Subcutaneous abdominal adipose tissue (tissue), 5 donors: ENCODE data around the gene CLSTN1.
"Not testable (repeated sequence)": the region's sequence is repeated elsewhere in the genome, so short reads cannot be mapped to it uniquely, and the experiment has no call there.

Source experiments
- H3K27ac ChIP-seq: one replicate; pipeline ENCODE4 v1.7.0; 2013; ENCODE audit warnings: low read depth, mild to moderate bottlenecking, inconsistent platforms, low read length, moderate library complexity
- H3K27me3 ChIP-seq, 5 donors: one replicate each; pipeline ENCODE4 v1.7.0; 2013; ENCODE audit warnings: low read length in 5 of 5, inconsistent platforms in 1 of 5; ENCODE audit not compliant: control insufficient read depth in 5 of 5, insufficient read depth in 4 of 5
- H3K36me3 ChIP-seq, 5 donors: one replicate each; pipeline ENCODE4 v1.7.0; 2013; ENCODE audit warnings: low read length in 5 of 5; ENCODE audit not compliant: control insufficient read depth in 5 of 5, insufficient read depth in 5 of 5
- H3K4me1 ChIP-seq, 5 donors: one replicate each; pipeline ENCODE4 v1.7.0; 2013; ENCODE audit warnings: low read length in 5 of 5, mild to moderate bottlenecking in 3 of 5, moderate library complexity in 1 of 5; ENCODE audit not compliant: control insufficient read depth in 5 of 5, insufficient read depth in 5 of 5
- H3K4me3 ChIP-seq, 5 donors: one replicate each; pipeline ENCODE4 v1.7.0; 2013; ENCODE audit warnings: low read length in 5 of 5, low read depth in 1 of 5
- H3K9ac ChIP-seq, 5 donors: one replicate each; pipeline ENCODE4 v1.7.0; 2013; ENCODE audit warnings: low read length in 5 of 5, mild to moderate bottlenecking in 4 of 5, moderate library complexity in 3 of 5
- H3K9me3 ChIP-seq, 5 donors: one replicate each; pipeline ENCODE4 v1.7.0; 2013; ENCODE audit warnings: low read length in 5 of 5; ENCODE audit not compliant: control insufficient read depth in 5 of 5
- donor health status: healthy.
- donor health status: healthy.
- donor health status: healthy.
- donor health status: healthy.
- donor health status: healthy.

CLSTN1 gene

GRCh38 chr1:9807541-9807940 is 16.2 kb downstream of the CLSTN1 start:
- H3K9me3 ChIP-seq: no peaks in the 10 kb centered on the region
- no peak overlapping the region for H3K9ac ChIP-seq
- no peak overlapping the region for H3K4me3 ChIP-seq
- H3K27ac ChIP-seq: no peak overlapping the region
- H3K4me1 ChIP-seq: peaks cover 0 to 3% (median 0%) of the 10 kb centered on the region in 5 donors
- H3K36me3 ChIP-seq: no peaks in the 10 kb centered on the region
- H3K27me3 ChIP-seq: no peaks in the 10 kb centered on the region

DNA sequence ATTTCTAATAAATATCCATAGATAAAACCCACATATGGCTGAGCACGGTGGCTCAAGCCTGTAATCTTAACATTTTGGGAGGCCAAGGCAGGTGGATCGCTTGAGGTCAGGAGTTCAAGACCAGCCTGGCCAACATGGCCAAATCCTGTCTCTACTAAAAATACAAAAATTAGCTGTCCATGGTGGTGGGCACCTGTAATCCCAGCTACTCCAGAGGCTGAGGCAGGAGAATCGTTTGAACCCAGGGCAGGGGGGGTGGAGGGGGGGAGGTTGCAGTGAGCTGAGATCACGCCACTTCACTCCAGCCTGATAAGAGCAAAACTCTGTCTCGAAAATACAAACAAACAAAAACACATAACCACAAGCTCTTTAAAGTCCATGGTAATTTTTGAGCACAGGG is 17.8 kb downstream of the CLSTN1 start:
- not testable (repeated sequence) for H3K27me3 ChIP-seq, H3K9me3 ChIP-seq, H3K9ac ChIP-seq, H3K36me3 ChIP-seq, H3K27ac ChIP-seq, H3K4me1 ChIP-seq, H3K4me3 ChIP-seq

GRCh38 chr1:9805006-9805508 is 18.7 kb downstream of the CLSTN1 start:
- Histone ChIP-seq H3K4me3 (no peak overlapping the region), H3K4me1 (peaks cover 0 to 3% (median 0%) of the 10 kb centered on the region in 5 donors), H3K27ac (no peak overlapping the region), H3K9me3 (no peaks in the 10 kb centered on the region), H3K27me3 (no peaks in the 10 kb centered on the region), H3K36me3 (no peaks in the 10 kb centered on the region), H3K9ac (no peak overlapping the region)

- not testable (repeated sequence) for H3K4me3 ChIP-seq, H3K27me3 ChIP-seq, H3K4me1 ChIP-seq, H3K36me3 ChIP-seq, H3K9me3 ChIP-seq, H3K27ac ChIP-seq, H3K9ac ChIP-seq
These were observed 20.5 kb downstream of the CLSTN1 start for GRCh38 chr1:9803003-9803918.

DNA sequence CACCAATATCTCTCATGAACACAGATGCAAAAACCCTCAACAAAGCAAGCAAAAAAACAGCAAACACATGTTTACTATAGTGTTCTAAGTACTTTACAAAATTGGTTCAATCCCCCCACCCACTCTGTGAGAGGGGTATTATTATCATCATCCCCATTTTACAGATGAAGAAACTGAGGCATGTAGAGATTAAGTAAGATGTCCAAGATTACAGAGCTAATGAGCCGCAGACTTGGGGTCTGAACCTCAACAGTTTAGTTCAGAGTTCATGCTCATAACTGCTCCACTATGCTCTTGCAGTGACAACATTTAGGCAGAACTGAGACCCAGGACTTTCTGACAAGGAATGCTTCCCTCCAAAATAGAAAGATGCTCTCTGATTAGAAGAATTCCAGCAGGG is 21.9 kb downstream of the CLSTN1 start:
- no peak overlapping the region for H3K4me3 ChIP-seq
- peaks cover 4 to 12% (median 5%) of the 10 kb centered on the region in 5 donors for H3K4me1 ChIP-seq
- no peak overlapping the region for H3K9ac ChIP-seq
- no peaks in the 10 kb centered on the region for H3K36me3 ChIP-seq
- H3K27me3 ChIP-seq: no peaks in the 10 kb centered on the region
- no peak overlapping the region for H3K27ac ChIP-seq
- no peaks in the 10 kb centered on the region for H3K9me3 ChIP-seq

- H3K4me1 ChIP-seq: peaks cover 4 to 9% (median 5%) of the 10 kb centered on the region in 5 donors
- no peaks in the 10 kb centered on the region for H3K27me3 ChIP-seq
- H3K27ac ChIP-seq: no peak overlapping the region
- H3K9ac ChIP-seq: peak overlapping the region in 1 of 5 donors; percentile 39
- H3K9me3 ChIP-seq: no peaks in the 10 kb centered on the region
- no peaks in the 10 kb centered on the region for H3K36me3 ChIP-seq
- H3K4me3 ChIP-seq: peak overlapping the region in 4 of 5 donors; percentile 3 to 36 (median 32)
These were observed 25.3 kb downstream of the CLSTN1 start for GRCh38 chr1:9798236-9799130.

- Histone ChIP-seq H3K27me3 (no peaks in the 10 kb centered on the region), H3K9me3 (no peaks in the 10 kb centered on the region), H3K27ac (no peak overlapping the region), H3K4me1 (peaks cover 4 to 9% (median 5%) of the 10 kb centered on the region in 5 donors), H3K36me3 (no peaks in the 10 kb centered on the region), H3K4me3 (no peak overlapping the region), H3K9ac (no peak overlapping the region)
These were observed 26.7 kb downstream of the CLSTN1 start for GRCh38 chr1:9797049-9797448.

DNA sequence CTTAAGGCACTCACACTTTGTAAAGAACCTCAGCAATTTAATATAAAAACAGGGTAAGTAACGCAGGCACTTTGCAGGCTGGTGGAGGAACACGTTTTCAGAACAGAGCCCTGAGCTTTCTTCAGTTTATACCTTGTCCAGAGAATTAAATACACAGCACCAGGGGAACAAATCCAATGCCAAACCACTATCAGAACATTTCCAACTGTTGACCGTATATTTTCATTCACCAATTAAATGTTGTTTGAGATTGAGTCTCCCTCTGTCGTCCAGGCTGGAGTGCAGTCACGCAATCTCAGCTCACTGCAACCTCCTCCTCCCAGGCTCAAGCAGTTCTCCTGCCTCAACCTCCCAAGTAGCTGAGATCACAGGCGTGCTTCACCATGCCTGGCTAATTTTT is 29.7 kb downstream of the CLSTN1 start:
- no peaks in the 10 kb centered on the region for H3K36me3 ChIP-seq
- no peaks in the 10 kb centered on the region for H3K9me3 ChIP-seq
- H3K4me3 ChIP-seq: no peak overlapping the region
- H3K9ac ChIP-seq: no peak overlapping the region
- no peak overlapping the region for H3K27ac ChIP-seq
- no peaks in the 10 kb centered on the region for H3K27me3 ChIP-seq
- H3K4me1 ChIP-seq: peaks cover 4 to 9% (median 5%) of the 10 kb centered on the region in 5 donors

GRCh38 chr1:9793291-9793690 is 30.5 kb downstream of the CLSTN1 start:
- Histone ChIP-seq H3K36me3 (no peaks in the 10 kb centered on the region), H3K27me3 (no peaks in the 10 kb centered on the region), H3K4me1 (peaks cover 0 to 4% (median 2%) of the 10 kb centered on the region in 5 donors), H3K27ac (no peak overlapping the region), H3K9me3 (no peaks in the 10 kb centered on the region), H3K9ac (no peak overlapping the region), H3K4me3 (no peak overlapping the region)
